Activated naive CD8-positive, alpha-beta T cell treated with anti-CD3 and anti-CD28 coated beads for 36 hours (primary cell): Measurements from ENCODE around the gene KANSL1L. TPM values are rescaled to one million over a fixed set of nuclear protein-coding genes. Genes with fewer than 3 reads are reported as not detected.

Source experiments
- DNase-seq: peaks from one replicate; pipeline ENCODE4 v3.0.0; 2021
- H3K27ac Mint-ChIP-seq: one replicate; pipeline ENCODE4 v1.8.0; 2022; ENCODE audit warnings: mild to moderate bottlenecking, moderate library complexity, mixed read lengths
- H3K27me3 Mint-ChIP-seq: one replicate; pipeline ENCODE4 v1.8.0; 2022; ENCODE audit warnings: mild to moderate bottlenecking, mixed read lengths
- H3K36me3 Mint-ChIP-seq: one replicate; pipeline ENCODE4 v1.8.0; 2021; ENCODE audit warnings: mild to moderate bottlenecking, mixed read lengths
- H3K4me1 Mint-ChIP-seq: one replicate; pipeline ENCODE4 v1.8.0; 2021; ENCODE audit warnings: mixed read lengths
- H3K4me3 Mint-ChIP-seq: one replicate; pipeline ENCODE4 v1.8.0; 2022; ENCODE audit warnings: mild to moderate bottlenecking, moderate library complexity, mixed read lengths
- H3K9me3 Mint-ChIP-seq: one replicate; pipeline ENCODE4 v1.8.0; 2022; ENCODE audit warnings: mixed read lengths
- total RNA-seq, 2 experiments: library from RNA; stranded (reverse); gene quantifications; one replicate each; pipeline ENCODE4 v1.2.3, GENCODE V29; 2021

KANSL1L gene
- total RNA-seq, 2 experiments from 2014 or later, result 2.6 to 3.7 TPM

DNA sequence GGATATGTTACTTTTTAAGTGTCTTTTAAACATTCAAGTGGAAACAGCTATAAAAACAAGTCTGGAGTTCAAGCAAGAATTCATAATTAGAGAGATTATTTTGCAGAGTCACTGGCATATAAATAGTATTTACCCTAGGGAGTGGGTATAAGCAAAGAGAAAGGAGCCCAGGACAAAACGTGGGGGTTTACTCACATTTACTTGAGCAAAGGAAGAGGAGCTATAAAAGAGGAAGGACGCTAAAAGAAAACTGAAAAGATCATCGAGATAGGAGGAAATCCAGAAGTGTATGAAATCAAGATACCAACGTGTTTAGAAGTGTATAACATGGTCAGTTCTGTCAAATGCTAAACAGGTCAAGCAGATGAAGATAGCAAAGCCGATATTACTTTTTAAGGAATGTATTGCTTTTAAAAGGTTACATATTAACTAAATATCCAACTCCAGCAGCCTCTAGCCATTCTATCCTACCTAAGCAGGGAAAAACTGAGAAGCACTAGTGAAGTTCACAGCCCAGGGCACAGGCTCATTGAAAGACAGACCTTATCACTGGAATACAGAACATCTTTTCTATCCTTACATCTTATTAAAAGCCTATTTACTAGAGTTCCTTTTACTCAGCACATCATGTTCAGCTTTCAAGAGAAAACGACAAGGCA is 8.6 kb downstream of the KANSL1L start:
- no peaks in the 10 kb centered on the region for H3K27me3 Mint-ChIP-seq
- no peak overlapping the region for H3K4me3 Mint-ChIP-seq
- peaks cover 12% of the 10 kb centered on the region for H3K36me3 Mint-ChIP-seq
- DNase-seq, result no peak
- H3K4me1 Mint-ChIP-seq, result peaks cover 20% of the 10 kb centered on the region
- H3K9me3 Mint-ChIP-seq, result peaks cover 5% of the 10 kb centered on the region
- no peak overlapping the region for H3K27ac Mint-ChIP-seq

GRCh38 chr2:210159059-210159458 is 12.2 kb downstream of the KANSL1L start:
- DNase-seq, result no peak
- peaks cover 15% of the 10 kb centered on the region for H3K4me1 Mint-ChIP-seq
- H3K9me3 Mint-ChIP-seq, result peaks cover 5% of the 10 kb centered on the region
- peaks cover 22% of the 10 kb centered on the region for H3K36me3 Mint-ChIP-seq
- H3K27ac Mint-ChIP-seq, result no peak overlapping the region
- H3K4me3 Mint-ChIP-seq, result no peak overlapping the region
- H3K27me3 Mint-ChIP-seq, result no peaks in the 10 kb centered on the region

DNA sequence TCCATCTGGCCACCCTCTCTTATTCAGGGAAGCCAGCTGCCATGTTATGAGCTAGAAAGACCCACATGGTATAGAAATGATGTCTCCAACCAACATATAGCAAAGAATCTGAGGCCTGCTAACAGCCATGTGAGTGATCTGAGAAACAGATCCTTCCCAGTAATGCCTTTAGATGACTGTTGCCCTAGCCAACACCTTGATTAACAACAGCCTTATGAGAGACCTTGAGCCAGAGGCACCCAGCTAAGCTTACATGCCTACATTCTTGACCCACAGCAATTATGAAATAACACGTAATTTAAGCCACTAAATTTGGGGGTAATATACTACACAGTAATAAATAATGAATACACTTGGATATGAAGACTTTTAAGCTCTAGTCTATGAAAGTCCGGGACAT is 13.0 kb downstream of the KANSL1L start:
- H3K27me3 Mint-ChIP-seq, result no peaks in the 10 kb centered on the region
- no peak overlapping the region for H3K4me3 Mint-ChIP-seq
- no peak for DNase-seq
- H3K27ac Mint-ChIP-seq, result no peak overlapping the region
- peaks cover 16% of the 10 kb centered on the region for H3K4me1 Mint-ChIP-seq
- peaks cover 3% of the 10 kb centered on the region for H3K9me3 Mint-ChIP-seq
- peaks cover 26% of the 10 kb centered on the region for H3K36me3 Mint-ChIP-seq

- Mint-ChIP-seq H3K4me1 (peaks cover 8% of the 10 kb centered on the region), H3K4me3 (no peak overlapping the region), H3K36me3 (peaks cover 23% of the 10 kb centered on the region), H3K9me3 (no peaks in the 10 kb centered on the region), H3K27ac (no peak overlapping the region), H3K27me3 (no peaks in the 10 kb centered on the region)
- no peak for DNase-seq
These were observed 13.7 kb downstream of the KANSL1L start for GRCh38 chr2:210157526-210157925.

- Mint-ChIP-seq H3K27me3 (no peaks in the 10 kb centered on the region), H3K4me3 (no peak overlapping the region), H3K36me3 (peaks cover 51% of the 10 kb centered on the region), H3K4me1 (no peaks in the 10 kb centered on the region), H3K9me3 (peaks cover 12% of the 10 kb centered on the region), H3K27ac (no peak overlapping the region)
- no peak for DNase-seq
These were observed 23.6 kb downstream of the KANSL1L start for GRCh38 chr2:210147614-210148013.

DNA sequence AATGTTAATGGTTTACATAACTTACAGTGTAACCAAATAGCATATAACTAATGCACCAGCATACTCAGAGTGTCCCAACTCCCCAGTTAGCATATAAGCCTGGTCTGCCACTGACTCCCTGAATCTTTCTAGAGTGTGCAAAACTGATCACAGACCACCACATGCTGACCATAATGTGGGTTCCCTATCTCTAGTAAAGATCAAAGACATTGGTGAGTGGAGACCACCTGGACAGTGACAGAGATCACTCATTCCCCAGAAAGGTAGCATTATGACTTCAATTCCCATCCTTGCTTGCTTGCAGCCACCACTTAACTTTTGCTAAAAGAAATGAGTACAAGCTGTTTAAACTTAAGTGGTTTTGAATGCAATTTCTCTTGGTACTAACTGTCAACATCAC is 39.0 kb downstream of the KANSL1L start:
- no peaks in the 10 kb centered on the region for H3K9me3 Mint-ChIP-seq
- H3K36me3 Mint-ChIP-seq, result peaks cover 8% of the 10 kb centered on the region
- no peaks in the 10 kb centered on the region for H3K27me3 Mint-ChIP-seq
- H3K4me3 Mint-ChIP-seq, result no peak overlapping the region
- DNase-seq, result no peak
- no peak overlapping the region for H3K27ac Mint-ChIP-seq
- H3K4me1 Mint-ChIP-seq, result peaks cover 2% of the 10 kb centered on the region

DNA sequence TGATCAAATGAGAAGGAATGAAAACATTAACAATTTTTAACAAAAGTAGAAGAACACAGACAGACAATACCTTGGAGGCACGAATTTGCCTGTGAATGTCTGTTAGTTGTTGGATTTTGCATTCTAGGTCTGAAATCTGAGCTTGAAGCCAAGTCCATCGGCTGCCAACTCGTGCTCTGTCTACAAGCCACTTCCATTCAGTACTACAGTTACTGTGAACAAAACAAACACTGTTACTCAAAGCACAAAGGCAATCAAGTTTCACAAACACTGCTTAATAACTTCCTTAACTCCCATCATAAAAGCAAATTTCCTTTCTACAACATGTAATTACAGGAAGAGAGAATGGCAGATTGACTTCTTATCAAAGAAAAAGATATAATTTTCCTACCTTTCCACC is 42.2 kb downstream of the KANSL1L start:
- peaks cover 15% of the 10 kb centered on the region for H3K9me3 Mint-ChIP-seq
- peaks cover 2% of the 10 kb centered on the region for H3K4me1 Mint-ChIP-seq
- DNase-seq, result no peak
- no peak overlapping the region for H3K27ac Mint-ChIP-seq
- H3K27me3 Mint-ChIP-seq, result no peaks in the 10 kb centered on the region
- H3K4me3 Mint-ChIP-seq, result no peak overlapping the region
- H3K36me3 Mint-ChIP-seq, result peaks cover 35% of the 10 kb centered on the region

DNA sequence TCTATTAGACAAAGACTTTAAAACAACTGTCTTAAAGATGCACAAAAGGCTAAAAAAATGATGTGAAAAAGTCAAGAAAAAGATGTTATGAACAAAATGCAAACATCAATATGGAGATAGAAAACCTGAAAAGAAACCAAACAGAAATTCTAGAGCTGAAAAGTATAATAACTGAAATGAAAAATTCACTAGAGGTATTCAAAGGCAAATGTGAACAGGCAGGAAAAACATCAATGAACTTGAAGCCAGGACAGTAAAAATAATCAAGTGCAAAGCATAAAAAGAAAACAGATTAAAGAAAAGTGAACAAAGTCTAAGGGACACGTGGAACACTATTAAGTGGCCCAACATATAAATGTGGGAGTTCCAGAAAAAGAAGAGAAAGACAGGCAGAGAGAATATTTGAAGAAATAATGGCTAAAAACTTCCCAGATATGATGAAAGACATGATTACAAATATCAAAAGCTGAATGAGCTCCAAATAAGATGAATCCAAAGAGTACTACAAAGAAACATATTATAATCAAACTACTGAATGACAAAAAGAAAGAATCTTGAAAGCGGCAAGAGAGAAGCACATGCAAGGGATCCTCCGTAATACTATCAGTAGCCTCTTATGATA is 57.5 kb downstream of the KANSL1L start:
- Mint-ChIP-seq H3K9me3 (peaks cover 34% of the 10 kb centered on the region), H3K4me3 (no peak overlapping the region), H3K27me3 (no peaks in the 10 kb centered on the region), H3K4me1 (peaks cover 1% of the 10 kb centered on the region), H3K36me3 (peaks cover 48% of the 10 kb centered on the region), H3K27ac (no peak overlapping the region)
- no peak for DNase-seq

DNA sequence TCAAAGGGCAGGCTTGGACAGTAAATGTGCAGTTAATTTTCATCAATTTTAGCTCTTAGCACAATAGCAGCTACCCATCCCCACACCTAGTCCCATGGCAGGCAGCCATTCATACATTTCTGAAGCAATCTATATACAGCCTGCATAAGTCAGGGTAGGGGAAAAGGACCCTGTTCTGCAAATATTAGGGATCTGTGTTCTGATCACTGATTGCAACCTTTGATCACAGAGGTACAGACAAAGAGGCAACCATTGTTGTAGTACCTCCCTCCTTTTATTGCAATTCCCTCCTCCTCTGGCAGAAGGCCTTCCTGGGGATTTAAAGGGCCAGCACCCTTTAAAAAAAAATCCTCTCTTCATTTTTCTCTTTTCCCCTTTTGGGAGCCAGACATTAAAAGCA is 58.3 kb downstream of the KANSL1L start:
- H3K4me3 Mint-ChIP-seq, result no peak overlapping the region
- no peaks in the 10 kb centered on the region for H3K27me3 Mint-ChIP-seq
- H3K36me3 Mint-ChIP-seq, result peaks cover 46% of the 10 kb centered on the region
- DNase-seq, result no peak
- peaks cover 34% of the 10 kb centered on the region for H3K9me3 Mint-ChIP-seq
- H3K27ac Mint-ChIP-seq, result no peak overlapping the region
- H3K4me1 Mint-ChIP-seq, result peaks cover 5% of the 10 kb centered on the region

GRCh38 chr2:210099940-210100339 is 71.3 kb downstream of the KANSL1L start:
- Mint-ChIP-seq H3K27ac (no peak overlapping the region), H3K36me3 (peaks cover 9% of the 10 kb centered on the region), H3K4me1 (no peaks in the 10 kb centered on the region), H3K4me3 (no peak overlapping the region), H3K9me3 (peaks cover 1% of the 10 kb centered on the region), H3K27me3 (no peaks in the 10 kb centered on the region)
- no peak for DNase-seq

DNA sequence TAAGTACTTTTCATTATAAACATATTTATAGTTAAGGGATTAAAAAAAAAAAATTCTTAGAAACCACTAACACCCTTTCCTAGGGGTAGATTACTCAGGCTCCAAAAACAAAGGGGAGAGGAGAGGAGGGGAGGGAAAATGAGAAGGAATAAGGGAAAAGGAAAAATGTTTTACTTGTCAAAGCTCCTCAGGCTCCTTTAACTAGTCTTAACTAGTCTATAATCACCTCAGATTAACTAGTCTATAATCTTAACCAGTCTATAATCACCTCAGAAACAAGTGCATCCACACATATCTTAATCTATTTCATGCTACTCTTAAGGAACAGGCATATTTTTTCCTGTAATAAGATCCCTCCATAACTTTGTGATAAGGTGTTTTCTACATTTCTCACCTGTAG is 76.4 kb downstream of the KANSL1L start:
- no peak for DNase-seq
- H3K4me3 Mint-ChIP-seq, result no peak overlapping the region
- H3K36me3 Mint-ChIP-seq, result peaks cover 2% of the 10 kb centered on the region
- H3K27me3 Mint-ChIP-seq, result no peaks in the 10 kb centered on the region
- no peaks in the 10 kb centered on the region for H3K9me3 Mint-ChIP-seq
- H3K27ac Mint-ChIP-seq, result no peak overlapping the region
- H3K4me1 Mint-ChIP-seq, result no peaks in the 10 kb centered on the region

GRCh38 chr2:210092791-210093190 is 78.4 kb downstream of the KANSL1L start:
- Mint-ChIP-seq H3K27me3 (no peaks in the 10 kb centered on the region), H3K4me1 (no peaks in the 10 kb centered on the region), H3K4me3 (no peak overlapping the region), H3K27ac (no peak overlapping the region), H3K9me3 (no peaks in the 10 kb centered on the region), H3K36me3 (peaks cover 2% of the 10 kb centered on the region)
- DNase-seq, result no peak

DNA sequence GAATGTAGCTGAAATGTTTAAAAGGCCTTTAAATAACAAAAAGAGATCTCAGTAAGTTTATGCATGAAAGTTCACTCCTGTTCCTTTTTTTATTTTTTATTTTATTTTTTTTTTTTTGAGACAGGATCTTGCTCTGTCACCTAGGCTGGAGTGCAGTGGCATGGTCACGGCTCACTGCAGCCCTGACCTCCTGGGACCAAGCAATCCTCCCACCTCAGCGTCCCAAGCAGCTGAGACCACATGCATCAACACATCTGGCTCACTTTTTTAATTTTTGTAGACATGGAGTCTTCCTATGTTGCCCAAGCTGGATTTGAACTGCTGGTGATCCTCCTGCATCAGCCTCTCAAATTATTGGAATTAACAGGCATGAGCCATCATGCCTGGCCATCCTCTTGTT is 84.3 kb downstream of the KANSL1L start:
- no peaks in the 10 kb centered on the region for H3K27me3 Mint-ChIP-seq
- no peak overlapping the region for H3K27ac Mint-ChIP-seq
- no peak for DNase-seq
- no peaks in the 10 kb centered on the region for H3K4me1 Mint-ChIP-seq
- H3K36me3 Mint-ChIP-seq, result no peaks in the 10 kb centered on the region
- no peak overlapping the region for H3K4me3 Mint-ChIP-seq
- no peaks in the 10 kb centered on the region for H3K9me3 Mint-ChIP-seq

GRCh38 chr2:210086292-210086691 is 84.9 kb downstream of the KANSL1L start:
- H3K27ac Mint-ChIP-seq, result no peak overlapping the region
- no peaks in the 10 kb centered on the region for H3K27me3 Mint-ChIP-seq
- H3K36me3 Mint-ChIP-seq, result no peaks in the 10 kb centered on the region
- DNase-seq, result no peak
- H3K4me1 Mint-ChIP-seq, result no peaks in the 10 kb centered on the region
- H3K9me3 Mint-ChIP-seq, result no peaks in the 10 kb centered on the region
- no peak overlapping the region for H3K4me3 Mint-ChIP-seq

- DNase-seq, result no peak
- Mint-ChIP-seq H3K4me3 (no peak overlapping the region), H3K4me1 (peaks cover 1% of the 10 kb centered on the region), H3K36me3 (no peaks in the 10 kb centered on the region), H3K9me3 (no peaks in the 10 kb centered on the region), H3K27ac (no peak overlapping the region), H3K27me3 (no peaks in the 10 kb centered on the region)
These were observed 98.2 kb downstream of the KANSL1L start for GRCh38 chr2:210072922-210073509.

DNA sequence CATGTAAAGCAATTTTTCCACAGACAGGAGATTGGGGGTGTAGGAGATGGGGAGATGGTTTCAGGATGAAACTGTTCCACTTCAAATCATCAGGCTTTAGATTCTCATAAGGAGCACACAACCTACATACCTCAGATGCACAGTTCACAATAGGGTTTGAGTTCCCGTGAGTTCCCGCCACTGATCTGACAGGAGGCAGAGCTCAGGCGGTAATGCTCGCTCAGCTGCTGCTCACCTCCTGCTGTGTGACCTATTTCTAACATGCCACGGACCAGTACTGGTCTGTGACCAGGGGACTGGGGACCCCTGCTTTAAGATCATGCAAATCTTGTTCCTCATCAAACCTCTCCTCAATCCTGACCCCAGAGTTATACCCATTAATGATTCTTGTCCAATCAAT is 98.7 kb downstream of the KANSL1L start:
- H3K36me3 Mint-ChIP-seq, result no peaks in the 10 kb centered on the region
- no peak overlapping the region for H3K27ac Mint-ChIP-seq
- DNase-seq, result no peak
- no peaks in the 10 kb centered on the region for H3K9me3 Mint-ChIP-seq
- peaks cover 1% of the 10 kb centered on the region for H3K4me1 Mint-ChIP-seq
- no peaks in the 10 kb centered on the region for H3K27me3 Mint-ChIP-seq
- no peak overlapping the region for H3K4me3 Mint-ChIP-seq
